Esophagus squamous epithelium (tissue), 5 donors: ENCODE data around the gene E2F2. TPM values are rescaled to one million over a fixed set of nuclear protein-coding genes. Genes with fewer than 3 reads are reported as not detected.
A peak's percentile ranks its signal among the peaks of the same experiment; 100 is the strongest.

Experiments used
- DNase-seq: peaks from one replicate; lab custom pipeline; 2025; lab: John Stamatoyannopoulos, UW
- H3K27ac ChIP-seq, 4 donors: fragments of 200-600 bp; sonication (generic); one replicate each; pipeline ENCODE4 v1.5.1; 2016 to 2019; ENCODE audit warnings: mild to moderate bottlenecking in 1 of 4
- H3K27me3 ChIP-seq, 4 donors: fragments of 200-600 bp; sonication (generic); 1 replicate in 3 of 4; 2 replicates in 1 of 4; pipeline versions ENCODE4 v1.5.1 to v1.6.0; 2017 to 2021; ENCODE audit warnings: antibody characterized with exemption in 1 of 4
- H3K36me3 ChIP-seq, 3 donors: fragments of 200-600 bp; sonication (generic); one replicate each; pipeline ENCODE4 v1.5.1; 2016 to 2019
- H3K4me1 ChIP-seq, 3 donors: fragments of 200-600 bp; sonication (generic); one replicate each; pipeline ENCODE4 v1.5.1; 2017 to 2019
- H3K4me3 ChIP-seq, 4 donors: fragments of 200-600 bp; sonication (generic); 1 replicate in 3 of 4; 2 replicates in 1 of 4; pipeline ENCODE4 v1.5.1; 2016 to 2019; ENCODE audit warnings: mild to moderate bottlenecking in 2 of 4, moderate library complexity in 1 of 4
- H3K9me3 ChIP-seq, 3 donors: fragments of 200-600 bp; sonication (generic); one replicate each; pipeline ENCODE4 v1.5.1; 2016 to 2019
- POLR2A ChIP-seq, 4 donors: fragments of 450-650 bp; IDR thresholded peaks; one replicate each; pipeline ENCODE4 v1.6.1; 2017; ENCODE audit warnings: antibody characterized with exemption in 4 of 4, mild to moderate bottlenecking in 4 of 4, moderate library complexity in 3 of 4
- WGBS, 2 donors: methylation state at CpG; one replicate each; pipeline ENCODE4 v1.1.5; 2018; 5-methylcytosine and 5-hydroxymethylcytosine counted together
- intact Hi-C: fragments of 100-400 bp; cut with DNase I; formaldehyde crosslinking; loops from one replicate; pipeline ENCODE4 v1.15.0; 2022
- total RNA-seq, 4 donors: library from RNA; depleted of rRNA; stranded (reverse); fragments of >200 nt; gene quantifications; one replicate each; pipeline ENCODE4 v1.1.0, GENCODE V29; 2016
- TF ChIP-seq, protein P1 (sequence below), 6 experiments: fragments of 450-650 bp in 4 of 6; fragments of 200-600 bp in 2 of 6; sonication (generic) in 2 of 6; IDR thresholded peaks; one replicate each; pipeline ENCODE4 v1.5.1; 2016 to 2019; ENCODE audit warnings: antibody characterized with exemption in 6 of 6, mild to moderate bottlenecking in 4 of 6, moderate library complexity in 4 of 6
- donor health status: DM: yes; HTN: yes; CAD: no.

E2F2 gene
- total RNA-seq, 4 donors from 2014 or later: 10.1 to 16.9 (median 11.8) TPM

DNA sequence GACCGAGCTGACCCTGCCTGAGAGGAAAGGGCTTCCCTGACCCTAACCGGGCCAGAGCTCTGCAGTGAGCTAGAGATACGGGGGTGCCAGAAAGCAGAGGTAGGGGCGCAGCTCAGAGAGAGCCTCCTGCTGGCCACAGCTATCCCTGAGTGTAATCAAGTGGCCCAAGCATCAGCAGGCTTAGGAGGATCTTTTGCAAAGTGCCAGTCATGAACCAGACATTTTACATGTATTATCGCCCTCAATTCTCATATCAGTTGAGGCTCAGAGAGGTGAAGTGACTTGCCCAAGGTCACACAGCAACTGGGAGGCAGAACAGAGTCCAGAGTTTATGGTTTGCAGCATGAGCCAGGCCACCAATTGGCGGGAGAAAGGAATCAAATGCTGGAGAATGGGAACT lies 35.3 kb upstream of the E2F2 start:
- Histone ChIP-seq H3K4me3 (no peak overlapping the region), H3K36me3 (no peaks in the 10 kb centered on the region), H3K4me1 (peaks cover 16 to 64% (median 29%) of the 10 kb centered on the region in 3 donors), H3K27me3 (peaks cover 0 to 16% (median 0%) of the 10 kb centered on the region in 4 donors), H3K27ac (peak overlapping the region in 3 of 4 donors; percentile 28 to 43 (median 29)), H3K9me3 (no peaks in the 10 kb centered on the region)
- intact Hi-C loops: no loop called here
- no peak for DNase-seq
- WGBS, 2 donors: 92 to 94% methylated on average over 6 of the region's 6 CpGs
- TF ChIP-seq, protein P1, sequence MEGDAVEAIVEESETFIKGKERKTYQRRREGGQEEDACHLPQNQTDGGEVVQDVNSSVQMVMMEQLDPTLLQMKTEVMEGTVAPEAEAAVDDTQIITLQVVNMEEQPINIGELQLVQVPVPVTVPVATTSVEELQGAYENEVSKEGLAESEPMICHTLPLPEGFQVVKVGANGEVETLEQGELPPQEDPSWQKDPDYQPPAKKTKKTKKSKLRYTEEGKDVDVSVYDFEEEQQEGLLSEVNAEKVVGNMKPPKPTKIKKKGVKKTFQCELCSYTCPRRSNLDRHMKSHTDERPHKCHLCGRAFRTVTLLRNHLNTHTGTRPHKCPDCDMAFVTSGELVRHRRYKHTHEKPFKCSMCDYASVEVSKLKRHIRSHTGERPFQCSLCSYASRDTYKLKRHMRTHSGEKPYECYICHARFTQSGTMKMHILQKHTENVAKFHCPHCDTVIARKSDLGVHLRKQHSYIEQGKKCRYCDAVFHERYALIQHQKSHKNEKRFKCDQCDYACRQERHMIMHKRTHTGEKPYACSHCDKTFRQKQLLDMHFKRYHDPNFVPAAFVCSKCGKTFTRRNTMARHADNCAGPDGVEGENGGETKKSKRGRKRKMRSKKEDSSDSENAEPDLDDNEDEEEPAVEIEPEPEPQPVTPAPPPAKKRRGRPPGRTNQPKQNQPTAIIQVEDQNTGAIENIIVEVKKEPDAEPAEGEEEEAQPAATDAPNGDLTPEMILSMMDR (IDR thresholded peaks at IDR 0.05): no peak
- TF ChIP-seq POLR2A (IDR thresholded peaks at IDR 0.05): no peak

DNA sequence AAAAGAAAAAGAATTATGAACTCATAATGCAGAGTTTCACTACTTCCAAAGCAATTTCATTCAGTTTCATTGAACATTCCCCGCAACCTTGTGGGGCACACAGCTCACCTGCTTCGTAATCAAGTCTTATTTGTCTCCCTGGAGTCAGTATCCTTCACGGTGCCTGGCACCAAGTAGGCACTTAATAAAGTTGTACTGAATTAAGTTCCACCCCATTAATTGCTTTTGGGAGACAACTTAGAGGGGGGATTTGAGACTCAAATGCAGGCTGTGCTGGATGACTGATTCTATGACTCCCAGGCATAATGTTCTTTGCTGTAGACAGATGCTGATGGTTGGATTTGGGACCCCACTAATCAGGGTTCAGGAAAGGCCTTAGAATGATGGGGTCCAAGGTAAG lies 34.7 kb upstream of the E2F2 start:
- WGBS, 2 donors: 86 to 94% methylated on average over 3 of the region's 3 CpGs
- no peak overlapping the region for H3K4me3 ChIP-seq
- H3K27ac ChIP-seq: peak overlapping the region in 3 of 4 donors; percentile 28 to 43 (median 29)
- TF ChIP-seq POLR2A (IDR thresholded peaks at IDR 0.05): no peak
- TF ChIP-seq, protein P1 (IDR thresholded peaks at IDR 0.05): no peak
- H3K9me3 ChIP-seq: no peaks in the 10 kb centered on the region
- no peaks in the 10 kb centered on the region for H3K36me3 ChIP-seq
- no peak for DNase-seq
- intact Hi-C loops: no loop called here
- peaks cover 0 to 16% (median 0%) of the 10 kb centered on the region in 4 donors for H3K27me3 ChIP-seq
- H3K4me1 ChIP-seq: peaks cover 19 to 67% (median 35%) of the 10 kb centered on the region in 3 donors

DNA sequence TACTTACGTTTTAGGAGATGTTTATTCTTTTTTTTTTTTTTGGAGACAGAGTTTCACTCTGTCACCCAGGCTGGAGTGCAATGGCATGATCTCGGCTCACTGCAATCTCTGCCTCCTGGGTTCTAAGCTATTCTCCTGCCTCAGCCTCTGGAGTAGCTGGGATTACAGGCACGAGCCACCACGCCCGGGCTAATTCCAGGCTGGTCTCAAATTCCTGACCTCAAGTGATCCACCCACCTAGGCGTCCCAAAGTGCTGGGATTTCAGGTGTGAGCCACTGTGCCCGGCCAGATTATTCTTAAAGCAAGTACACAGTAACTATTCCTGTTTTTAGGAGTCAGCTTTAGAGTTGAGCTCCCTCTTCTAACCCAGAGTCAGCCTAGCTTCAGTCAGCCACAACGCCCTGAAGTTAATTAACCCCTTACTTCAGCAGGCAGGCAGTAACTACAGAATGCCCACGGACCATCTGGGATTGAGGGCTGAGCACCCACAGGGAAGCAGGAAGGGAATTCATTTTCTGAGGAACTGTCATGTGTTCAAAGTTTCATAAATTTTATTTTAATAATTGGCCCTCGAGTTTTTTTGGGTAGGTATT lies 33.6 kb upstream of the E2F2 start:
- H3K36me3 ChIP-seq: no peaks in the 10 kb centered on the region
- no peaks in the 10 kb centered on the region for H3K9me3 ChIP-seq
- H3K4me3 ChIP-seq: no peak overlapping the region
- 45 to 60% methylated on average over 10 of the region's 10 CpGs for WGBS, 2 donors
- no peak for TF ChIP-seq POLR2A (IDR thresholded peaks at IDR 0.05)
- TF ChIP-seq, protein P1 (IDR thresholded peaks at IDR 0.05): no peak
- peak overlapping the region; percentile 8 to 93 (median 63) for H3K27ac ChIP-seq
- H3K4me1 ChIP-seq: peaks cover 19 to 77% (median 44%) of the 10 kb centered on the region in 3 donors
- DNase-seq: no peak
- H3K27me3 ChIP-seq: peaks cover 0 to 16% (median 0%) of the 10 kb centered on the region in 4 donors
- intact Hi-C loops: no loop called here

DNA sequence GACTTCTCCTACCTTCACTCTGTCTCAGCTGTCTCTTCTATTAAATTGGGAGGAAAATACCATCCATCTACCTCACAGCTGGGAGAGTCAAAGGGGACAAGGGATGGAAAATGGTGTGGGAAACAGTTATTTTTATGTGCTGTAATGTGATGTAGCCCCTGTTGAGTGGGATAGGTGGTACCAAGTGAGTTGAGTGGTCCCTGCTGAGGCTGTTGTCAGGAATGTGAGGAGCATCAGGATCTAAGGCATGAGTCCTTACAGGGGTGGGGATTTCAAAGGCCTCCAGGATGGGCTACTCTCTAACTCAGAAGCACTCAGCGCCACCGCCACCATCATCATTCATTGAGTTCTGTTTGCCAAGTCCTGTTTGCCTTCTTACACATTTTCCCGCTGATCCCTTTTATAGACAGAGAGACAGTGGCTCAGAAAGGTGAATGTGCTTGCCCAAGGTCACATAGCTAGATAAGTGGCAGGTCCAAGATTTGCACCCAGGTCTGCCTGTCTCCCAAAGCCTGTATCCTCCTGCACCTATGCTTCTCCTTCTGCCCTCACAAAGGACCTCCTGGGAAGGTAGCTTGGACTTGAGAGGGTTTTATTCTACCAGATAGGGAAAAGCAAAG lies 32.8 kb upstream of the E2F2 start:
- DNase-seq: no peak
- peaks cover 19 to 73% (median 42%) of the 10 kb centered on the region in 3 donors for H3K4me1 ChIP-seq
- no peak overlapping the region for H3K4me3 ChIP-seq
- intact Hi-C loops: no loop called here
- H3K9me3 ChIP-seq: no peaks in the 10 kb centered on the region
- no peaks in the 10 kb centered on the region for H3K36me3 ChIP-seq
- peak overlapping the region; percentile 57 to 93 (median 87) for H3K27ac ChIP-seq
- H3K27me3 ChIP-seq: peaks cover 0 to 16% (median 0%) of the 10 kb centered on the region in 4 donors
- 81 to 88% methylated on average over 3 of the region's 3 CpGs for WGBS, 2 donors
- TF ChIP-seq, protein P1 (IDR thresholded peaks at IDR 0.05): no peak
- no peak for TF ChIP-seq POLR2A (IDR thresholded peaks at IDR 0.05)

DNA sequence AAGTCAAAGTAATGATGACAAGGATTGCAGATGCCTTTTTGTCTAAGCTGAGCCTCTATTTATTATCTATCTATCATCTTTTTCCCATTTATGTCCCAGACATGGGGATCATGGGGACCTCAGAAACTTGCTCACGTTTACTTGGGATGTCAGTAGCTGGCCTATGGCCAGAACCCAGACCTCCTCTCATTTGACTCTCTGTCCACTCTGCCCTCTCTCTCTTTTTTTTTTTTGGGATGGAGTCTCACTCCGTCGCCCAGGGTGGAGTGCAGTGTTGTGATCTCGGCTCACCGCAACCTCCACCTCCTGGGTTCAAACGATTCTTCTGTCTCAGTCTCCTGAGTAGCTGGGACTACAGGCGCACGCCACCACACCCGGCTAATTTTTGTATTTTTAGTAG lies 32.0 kb upstream of the E2F2 start:
- TF ChIP-seq, protein P1 (IDR thresholded peaks at IDR 0.05): no peak
- TF ChIP-seq POLR2A (IDR thresholded peaks at IDR 0.05): no peak
- 63 to 71% methylated on average over 9 of the region's 9 CpGs for WGBS, 2 donors
- peak overlapping the region in 1 of 4 donors; percentile 20 for H3K4me3 ChIP-seq
- intact Hi-C loops: no loop called here
- H3K36me3 ChIP-seq: no peaks in the 10 kb centered on the region
- H3K27me3 ChIP-seq: peaks cover 0 to 7% (median 0%) of the 10 kb centered on the region in 4 donors
- DNase-seq: no peak
- H3K27ac ChIP-seq: peak overlapping the region; percentile 57 to 93 (median 87)
- H3K9me3 ChIP-seq: no peaks in the 10 kb centered on the region
- H3K4me1 ChIP-seq: peaks cover 18 to 73% (median 44%) of the 10 kb centered on the region in 3 donors
